Measurements from ENCODE around the gene DCDC2C. TPM values are rescaled to one million over a fixed set of nuclear protein-coding genes. Genes with fewer than 3 reads are reported as not detected.

Gene DCDC2C
- total and polyA plus RNA-seq, 2 experiments from 2014 or later = not detected

GRCh38 chr2:3731829-3732228 is 28.5 kb downstream of the DCDC2C start:
- no peak for DNase-seq (ENCODE audit: low read depth in 1 of 2, low spot score in 1 of 2)
- H3K9me3 ChIP-seq (ENCODE audit: low read depth) = no peaks in the 10 kb centered on the region
- H3K4me3 ChIP-seq = no peak overlapping the region
- TF ChIP-seq CTCF (IDR thresholded peaks at IDR 0.05; ENCODE audit: low read depth, low read length) = no peak
- peaks cover 9% of the 10 kb centered on the region for H3K27me3 ChIP-seq
- H3K4me1 ChIP-seq (ENCODE audit: low read depth) = no peaks in the 10 kb centered on the region
- no peaks in the 10 kb centered on the region for H3K36me3 ChIP-seq
- no peak overlapping the region for H3K27ac ChIP-seq

- H3K4me1 ChIP-seq (ENCODE audit: low read depth) = no peaks in the 10 kb centered on the region
- no peak for TF ChIP-seq CTCF (IDR thresholded peaks at IDR 0.05; ENCODE audit: low read depth, low read length)
- no peak overlapping the region for H3K4me3 ChIP-seq
- H3K27me3 ChIP-seq = peaks cover 1% of the 10 kb centered on the region
- no peaks in the 10 kb centered on the region for H3K9me3 ChIP-seq (ENCODE audit: low read depth)
- no peak overlapping the region for H3K27ac ChIP-seq
- no peaks in the 10 kb centered on the region for H3K36me3 ChIP-seq
- DNase-seq (ENCODE audit: low read depth in 1 of 2, low spot score in 1 of 2) = no peak
These were observed 32.7 kb downstream of the DCDC2C start for GRCh38 chr2:3736112-3736511.

- Histone ChIP-seq H3K36me3 (no peaks in the 10 kb centered on the region), H3K4me3 (no peak overlapping the region), H3K27ac (no peak overlapping the region), H3K4me1 (ENCODE audit: low read depth) (no peaks in the 10 kb centered on the region), H3K27me3 (no peaks in the 10 kb centered on the region), H3K9me3 (ENCODE audit: low read depth) (no peaks in the 10 kb centered on the region)
- DNase-seq (ENCODE audit: low read depth in 1 of 2, low spot score in 1 of 2) = no peak
- no peak for TF ChIP-seq CTCF (IDR thresholded peaks at IDR 0.05; ENCODE audit: low read depth, low read length)
These were observed 33.8 kb downstream of the DCDC2C start for GRCh38 chr2:3737128-3737527.

- Histone ChIP-seq H3K9me3 (ENCODE audit: low read depth) (no peaks in the 10 kb centered on the region), H3K4me3 (no peak overlapping the region), H3K36me3 (no peaks in the 10 kb centered on the region), H3K27ac (no peak overlapping the region), H3K4me1 (ENCODE audit: low read depth) (no peaks in the 10 kb centered on the region), H3K27me3 (no peaks in the 10 kb centered on the region)
- peak; percentile 21 to 47 for DNase-seq (ENCODE audit: low read depth in 1 of 2, low spot score in 1 of 2)
- TF ChIP-seq CTCF (IDR thresholded peaks at IDR 0.05; ENCODE audit: low read depth, low read length) = peak; percentile 17
These were observed 35.1 kb downstream of the DCDC2C start for GRCh38 chr2:3738454-3738853.

DNA sequence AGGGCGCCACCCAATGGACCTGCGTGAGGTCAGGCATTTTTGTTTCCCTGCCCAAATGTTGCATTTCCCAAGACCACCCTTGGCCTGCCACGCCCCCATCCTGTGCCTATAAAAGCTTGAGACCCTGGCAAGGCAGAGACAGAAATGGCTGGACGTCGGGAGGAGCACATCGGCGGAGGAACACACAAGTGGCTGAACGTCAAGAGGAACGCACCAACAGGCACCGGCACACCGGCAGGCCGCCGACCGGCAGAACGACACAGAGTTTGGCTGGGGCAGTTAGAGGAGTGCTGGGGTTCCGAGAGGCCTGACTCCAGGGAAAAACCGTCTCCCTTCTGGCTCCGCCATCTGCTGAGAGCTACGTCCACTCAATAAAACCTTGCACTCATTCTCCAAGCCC is 35.9 kb downstream of the DCDC2C start:
- Histone ChIP-seq H3K27me3 (no peaks in the 10 kb centered on the region), H3K36me3 (no peaks in the 10 kb centered on the region), H3K9me3 (ENCODE audit: low read depth) (no peaks in the 10 kb centered on the region), H3K27ac (no peak overlapping the region), H3K4me3 (no peak overlapping the region), H3K4me1 (ENCODE audit: low read depth) (no peaks in the 10 kb centered on the region)
- DNase-seq (ENCODE audit: low read depth in 1 of 2, low spot score in 1 of 2) = no peak
- no peak for TF ChIP-seq CTCF (IDR thresholded peaks at IDR 0.05; ENCODE audit: low read depth, low read length)

- Histone ChIP-seq H3K27me3 (no peaks in the 10 kb centered on the region), H3K4me1 (ENCODE audit: low read depth) (no peaks in the 10 kb centered on the region), H3K4me3 (no peak overlapping the region), H3K9me3 (ENCODE audit: low read depth) (no peaks in the 10 kb centered on the region), H3K36me3 (no peaks in the 10 kb centered on the region), H3K27ac (no peak overlapping the region)
- TF ChIP-seq CTCF (IDR thresholded peaks at IDR 0.05; ENCODE audit: low read depth, low read length) = no peak
- DNase-seq (ENCODE audit: low read depth in 1 of 2, low spot score in 1 of 2) = no peak
These were observed 38.0 kb downstream of the DCDC2C start for GRCh38 chr2:3741396-3741795.
